Tibial nerve (tissue), 3 donors: ENCODE data around the gene TEX22.

ENCODE experiments used
- POLR2A ChIP-seq, 2 donors: fragments of 450-650 bp; IDR thresholded peaks; one replicate each; pipeline ENCODE4 v1.6.1; 2017; ENCODE audit warnings: antibody characterized with exemption in 2 of 2, mild to moderate bottlenecking in 2 of 2, moderate library complexity in 2 of 2
- TF ChIP-seq, protein P1 (sequence below), 5 experiments: fragments of 200-600 bp in 3 of 5; fragments of 450-650 bp in 2 of 5; sonication (generic) in 3 of 5; IDR thresholded peaks; one replicate each; pipeline ENCODE4 v1.5.1; 2016 to 2019; ENCODE audit warnings: antibody characterized with exemption in 5 of 5, mild to moderate bottlenecking in 3 of 5, moderate library complexity in 2 of 5

DNA sequence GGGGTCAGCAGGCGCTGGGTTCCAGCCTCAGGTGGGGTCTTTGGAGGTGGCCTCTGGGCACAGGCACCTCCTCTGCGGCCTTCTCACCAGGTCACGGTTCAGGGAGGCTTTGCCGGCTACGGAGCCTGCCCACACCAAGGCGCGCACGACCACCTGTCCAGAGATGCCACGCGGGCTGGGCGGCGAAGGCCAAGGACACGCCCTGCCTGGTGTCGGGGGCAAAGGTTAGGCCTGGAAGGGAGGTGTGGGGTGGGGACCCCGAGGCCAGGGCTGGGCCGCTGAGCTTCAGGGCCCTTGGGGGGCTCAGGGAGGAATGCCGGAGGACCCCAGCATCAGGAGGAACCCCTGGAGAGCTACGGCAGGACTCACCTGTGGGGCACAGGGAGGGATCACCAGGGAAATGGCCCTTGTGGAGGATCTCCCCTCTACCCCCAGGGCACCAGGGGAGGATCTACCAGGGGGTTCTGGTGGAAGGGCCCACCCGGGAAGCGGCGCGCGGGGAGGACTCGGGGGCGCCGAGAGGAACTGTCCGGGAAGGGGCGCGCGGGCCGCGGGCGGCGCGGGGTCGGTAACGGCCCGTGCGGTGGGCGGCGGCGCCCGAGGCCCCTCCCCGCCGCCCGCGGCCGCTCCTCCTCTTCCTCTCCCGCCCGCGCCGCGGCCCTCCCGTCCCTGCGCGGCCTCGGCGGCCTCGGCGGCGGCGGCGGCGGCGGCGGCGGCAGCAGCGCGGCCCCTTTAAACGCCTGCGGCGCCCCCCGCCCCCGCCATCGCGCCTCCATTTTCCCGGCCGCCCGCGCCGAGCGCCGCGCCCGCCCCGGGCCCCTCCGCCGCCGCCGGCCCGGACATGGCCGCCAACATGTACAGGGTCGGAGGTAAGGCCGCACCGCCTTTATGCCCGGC is 21.1 kb downstream of the TEX22 start, which contains the start of gene MTA1:
- TF ChIP-seq, protein P1, sequence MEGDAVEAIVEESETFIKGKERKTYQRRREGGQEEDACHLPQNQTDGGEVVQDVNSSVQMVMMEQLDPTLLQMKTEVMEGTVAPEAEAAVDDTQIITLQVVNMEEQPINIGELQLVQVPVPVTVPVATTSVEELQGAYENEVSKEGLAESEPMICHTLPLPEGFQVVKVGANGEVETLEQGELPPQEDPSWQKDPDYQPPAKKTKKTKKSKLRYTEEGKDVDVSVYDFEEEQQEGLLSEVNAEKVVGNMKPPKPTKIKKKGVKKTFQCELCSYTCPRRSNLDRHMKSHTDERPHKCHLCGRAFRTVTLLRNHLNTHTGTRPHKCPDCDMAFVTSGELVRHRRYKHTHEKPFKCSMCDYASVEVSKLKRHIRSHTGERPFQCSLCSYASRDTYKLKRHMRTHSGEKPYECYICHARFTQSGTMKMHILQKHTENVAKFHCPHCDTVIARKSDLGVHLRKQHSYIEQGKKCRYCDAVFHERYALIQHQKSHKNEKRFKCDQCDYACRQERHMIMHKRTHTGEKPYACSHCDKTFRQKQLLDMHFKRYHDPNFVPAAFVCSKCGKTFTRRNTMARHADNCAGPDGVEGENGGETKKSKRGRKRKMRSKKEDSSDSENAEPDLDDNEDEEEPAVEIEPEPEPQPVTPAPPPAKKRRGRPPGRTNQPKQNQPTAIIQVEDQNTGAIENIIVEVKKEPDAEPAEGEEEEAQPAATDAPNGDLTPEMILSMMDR (IDR thresholded peaks at IDR 0.05): no peak
- TF ChIP-seq POLR2A (IDR thresholded peaks at IDR 0.05): no peak
